ENCODE measurements around the gene P2RX2. TPM values are rescaled to one million over a fixed set of nuclear protein-coding genes. Genes with fewer than 3 reads are reported as not detected.

Gene P2RX2
- total RNA-seq, 1 donor = not detected

DNA sequence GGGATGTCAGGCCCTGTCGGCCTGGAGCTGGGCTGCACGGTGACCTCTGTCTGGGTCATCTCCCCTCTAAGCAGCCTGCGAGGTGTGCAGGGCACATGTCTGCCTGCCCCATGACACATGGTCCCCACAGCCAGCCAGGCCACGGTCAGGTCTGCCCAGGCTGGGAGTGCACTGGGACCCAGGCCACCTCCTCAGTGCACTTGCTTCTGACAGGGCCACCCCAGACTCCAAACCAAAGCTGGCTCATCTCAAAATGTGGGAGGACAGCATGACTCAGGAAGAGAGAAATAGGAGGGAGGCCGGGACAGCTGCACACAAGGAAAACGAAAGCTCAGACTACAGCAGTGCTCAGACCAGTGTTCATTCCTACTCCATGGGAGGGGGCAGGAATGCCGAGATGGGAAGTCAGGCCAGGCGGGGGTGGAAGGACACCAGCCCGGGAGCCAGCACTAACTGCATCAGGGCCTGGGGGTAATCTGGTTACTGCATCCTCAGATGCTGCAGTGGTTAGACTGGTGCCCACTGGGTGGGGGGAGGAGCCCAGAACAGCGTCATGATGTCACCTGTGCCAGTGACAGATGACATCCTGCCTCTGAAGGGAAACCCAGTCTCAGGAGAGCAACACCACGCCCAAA, 4.0 kb downstream of the P2RX2 start:
- Histone ChIP-seq H3K4me2 (ENCODE audit: insufficient read depth, low read length) (peak overlapping the region; percentile 66), H3K27me3 (ENCODE audit: insufficient read depth, low read length) (peaks cover 20% of the 10 kb centered on the region), H3K9me3 (ENCODE audit: low read depth, low read length) (no peaks in the 10 kb centered on the region), H3K79me2 (ENCODE audit: insufficient read depth, low read length) (no peaks in the 10 kb centered on the region), H4K20me1 (ENCODE audit: insufficient read depth, low read length) (no peaks in the 10 kb centered on the region), H3K4me3 (ENCODE audit: insufficient read depth, low read length) (peak overlapping the region; percentile 34), H3K27ac (ENCODE audit: low read depth, low read length) (peak overlapping the region; percentile 5), H2AFZ (ENCODE audit: low read length) (peak overlapping the region; percentile 61), H3K4me1 (ENCODE audit: insufficient read depth, low read length) (peaks cover 9% of the 10 kb centered on the region), H3K36me3 (ENCODE audit: insufficient read depth, low read length) (no peaks in the 10 kb centered on the region)
- TF ChIP-seq, protein P1, sequence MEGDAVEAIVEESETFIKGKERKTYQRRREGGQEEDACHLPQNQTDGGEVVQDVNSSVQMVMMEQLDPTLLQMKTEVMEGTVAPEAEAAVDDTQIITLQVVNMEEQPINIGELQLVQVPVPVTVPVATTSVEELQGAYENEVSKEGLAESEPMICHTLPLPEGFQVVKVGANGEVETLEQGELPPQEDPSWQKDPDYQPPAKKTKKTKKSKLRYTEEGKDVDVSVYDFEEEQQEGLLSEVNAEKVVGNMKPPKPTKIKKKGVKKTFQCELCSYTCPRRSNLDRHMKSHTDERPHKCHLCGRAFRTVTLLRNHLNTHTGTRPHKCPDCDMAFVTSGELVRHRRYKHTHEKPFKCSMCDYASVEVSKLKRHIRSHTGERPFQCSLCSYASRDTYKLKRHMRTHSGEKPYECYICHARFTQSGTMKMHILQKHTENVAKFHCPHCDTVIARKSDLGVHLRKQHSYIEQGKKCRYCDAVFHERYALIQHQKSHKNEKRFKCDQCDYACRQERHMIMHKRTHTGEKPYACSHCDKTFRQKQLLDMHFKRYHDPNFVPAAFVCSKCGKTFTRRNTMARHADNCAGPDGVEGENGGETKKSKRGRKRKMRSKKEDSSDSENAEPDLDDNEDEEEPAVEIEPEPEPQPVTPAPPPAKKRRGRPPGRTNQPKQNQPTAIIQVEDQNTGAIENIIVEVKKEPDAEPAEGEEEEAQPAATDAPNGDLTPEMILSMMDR (IDR thresholded peaks at IDR 0.05; ENCODE audit: extremely low read depth, low read depth, low read length) = no peak
- peak; percentile 100 for DNase-seq (ENCODE audit: insufficient read length, low spot score, missing footprints)

DNA sequence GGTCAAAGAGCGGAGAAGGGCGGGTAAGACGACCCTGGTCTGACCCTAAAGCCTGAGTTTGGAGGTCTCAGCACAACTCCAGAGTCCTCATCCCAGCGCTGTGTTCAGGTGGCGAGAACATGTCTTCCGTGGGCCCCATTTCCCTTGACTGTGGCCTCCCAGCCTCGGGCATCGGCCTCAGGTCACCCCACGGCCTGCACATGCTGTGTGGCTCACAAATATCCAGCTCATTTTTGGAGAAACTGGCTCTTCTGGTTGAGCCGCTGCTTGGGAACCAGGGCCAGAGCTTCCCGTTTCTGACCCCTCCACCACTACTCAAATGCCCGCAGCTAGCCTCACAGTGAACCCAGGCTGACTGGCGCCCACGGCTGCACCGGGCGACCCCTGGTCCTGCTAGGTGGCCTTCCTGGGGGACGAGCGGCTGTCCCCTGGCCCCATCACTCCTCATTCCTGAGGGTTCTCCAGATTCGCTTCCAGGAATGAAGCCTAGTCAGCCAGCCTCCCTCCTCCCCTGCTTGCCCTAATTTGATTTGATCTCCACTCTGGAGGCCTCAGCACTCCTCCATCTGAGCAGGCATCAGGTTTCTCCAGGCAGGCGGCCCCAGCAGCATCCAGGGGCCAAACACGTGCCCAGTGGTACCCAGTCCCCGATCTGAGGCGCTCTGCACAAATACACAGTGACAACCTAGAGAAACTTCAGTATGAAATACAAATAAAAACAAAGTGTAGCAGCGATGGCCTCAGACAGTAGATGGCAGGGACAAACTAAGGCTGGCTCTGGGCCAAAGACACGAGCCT, 4.7 kb downstream of the P2RX2 start:
- Histone ChIP-seq H3K4me2 (ENCODE audit: insufficient read depth, low read length) (peak overlapping the region; percentile 66), H2AFZ (ENCODE audit: low read length) (peak overlapping the region; percentile 61), H3K36me3 (ENCODE audit: insufficient read depth, low read length) (no peaks in the 10 kb centered on the region), H3K79me2 (ENCODE audit: insufficient read depth, low read length) (no peaks in the 10 kb centered on the region), H3K4me1 (ENCODE audit: insufficient read depth, low read length) (peaks cover 9% of the 10 kb centered on the region), H4K20me1 (ENCODE audit: insufficient read depth, low read length) (no peaks in the 10 kb centered on the region), H3K9me3 (ENCODE audit: low read depth, low read length) (no peaks in the 10 kb centered on the region), H3K27me3 (ENCODE audit: insufficient read depth, low read length) (peaks cover 13% of the 10 kb centered on the region), H3K4me3 (ENCODE audit: insufficient read depth, low read length) (peak overlapping the region; percentile 34), H3K27ac (ENCODE audit: low read depth, low read length) (peak overlapping the region; percentile 5)
- TF ChIP-seq, protein P1 (IDR thresholded peaks at IDR 0.05; ENCODE audit: extremely low read depth, low read depth, low read length) = no peak
- DNase-seq (ENCODE audit: insufficient read length, low spot score, missing footprints) = peak; percentile 35

DNA sequence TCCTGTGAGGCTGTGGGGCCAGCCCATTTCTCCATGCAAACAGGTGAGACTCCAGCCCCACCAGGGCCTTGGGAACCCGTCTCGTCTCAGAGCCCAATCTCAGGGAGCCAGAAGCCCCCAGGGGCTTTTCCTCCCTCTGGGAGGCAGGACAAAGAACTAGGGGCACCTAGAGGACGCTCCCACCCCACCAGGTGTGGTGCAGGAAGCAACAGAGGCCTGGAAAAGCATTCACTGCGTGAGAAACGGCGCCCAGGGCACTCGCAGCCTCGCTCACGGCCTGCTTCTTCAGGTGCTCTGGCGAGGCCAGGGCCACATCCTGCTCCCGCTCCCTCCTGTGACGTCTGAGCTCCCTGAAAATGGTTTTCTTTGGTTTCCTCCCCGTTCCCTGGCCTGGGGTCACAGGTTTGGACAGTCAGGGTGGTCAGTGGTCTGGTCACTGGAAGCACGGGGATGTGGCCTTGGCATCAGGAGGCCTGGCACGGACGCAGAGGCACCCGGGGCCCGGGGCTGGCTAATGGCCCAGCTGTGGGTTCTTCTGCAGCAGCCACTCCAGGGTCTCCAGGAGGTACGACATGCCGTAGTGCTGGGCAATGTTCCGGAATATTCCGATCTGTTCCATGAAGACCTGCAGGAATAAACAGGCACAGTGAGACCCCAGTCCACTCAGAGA, 5.7 kb downstream of the P2RX2 start:
- H3K27me3 ChIP-seq (ENCODE audit: insufficient read depth, low read length) = peaks cover 10% of the 10 kb centered on the region
- no peak overlapping the region for H3K27ac ChIP-seq (ENCODE audit: low read depth, low read length)
- peaks cover 4% of the 10 kb centered on the region for H3K36me3 ChIP-seq (ENCODE audit: insufficient read depth, low read length)
- H3K9me3 ChIP-seq (ENCODE audit: low read depth, low read length) = no peaks in the 10 kb centered on the region
- peak; percentile 56 for DNase-seq (ENCODE audit: insufficient read length, low spot score, missing footprints)
- TF ChIP-seq, protein P1 (IDR thresholded peaks at IDR 0.05; ENCODE audit: extremely low read depth, low read depth, low read length) = no peak
- H2AFZ ChIP-seq (ENCODE audit: low read length) = no peak overlapping the region
- peaks cover 9% of the 10 kb centered on the region for H3K4me1 ChIP-seq (ENCODE audit: insufficient read depth, low read length)
- H3K4me3 ChIP-seq (ENCODE audit: insufficient read depth, low read length) = no peak overlapping the region
- H3K4me2 ChIP-seq (ENCODE audit: insufficient read depth, low read length) = no peak overlapping the region
- no peaks in the 10 kb centered on the region for H4K20me1 ChIP-seq (ENCODE audit: insufficient read depth, low read length)
- no peaks in the 10 kb centered on the region for H3K79me2 ChIP-seq (ENCODE audit: insufficient read depth, low read length)

All from osteoblast (primary cell).